Fibroblast of the aortic adventitia (primary cell): ENCODE data around the gene ATXN10. TPM values are rescaled to one million over a fixed set of nuclear protein-coding genes. Genes with fewer than 3 reads are reported as not detected.

Experiments
- DNase-seq: peaks from one replicate; pipeline ENCODE4 v3.0.0-alpha.2; 2010; ENCODE audit warnings: low read depth
- H3K4me3 ChIP-seq: 2 replicates; pipeline ENCODE4 v1.5.1; 2011; ENCODE audit warnings: low read depth, mild to moderate bottlenecking, control low read depth, low read length, moderate library complexity
- CTCF ChIP-seq: IDR thresholded peaks from 2 replicates; pipeline ENCODE4 v1.5.1; 2011; ENCODE audit warnings: mild to moderate bottlenecking, low read length, control low read depth, inconsistent platforms; ENCODE audit not compliant: insufficient read depth
- small RNA-seq: library from RNA; depleted of rRNA; stranded (forward); fragments of <200 nt; gene quantifications from one replicate; pipeline ENCODE3, GENCODE V24; 2012
- total RNA-seq: library from RNA; depleted of rRNA; stranded (reverse); fragments of >200 nt; gene quantifications from 2 replicates; pipeline ENCODE4 v1.2.3, GENCODE V29; 2012; ENCODE audit warnings: low replicate concordance

The ATXN10 gene
- total RNA-seq, 1 donor, result 130 TPM

GRCh38 chr22:45892681-45893461 is 221.2 kb downstream of the ATXN10 start:
- no peak overlapping the region for H3K4me3 ChIP-seq
- no peak for TF ChIP-seq CTCF
- DNase-seq, result no peak

GRCh38 chr22:45893516-45893915 is 221.9 kb downstream of the ATXN10 start:
- no peak overlapping the region for H3K4me3 ChIP-seq
- TF ChIP-seq CTCF, result no peak
- no peak for DNase-seq

Small RNA genes within 50 kb of the gene (small RNA-seq; reads per million reads assigned to genes)
- gene MIR4762 (not detected), gene RNU6-1161P (not detected)

Other genes with a start within 250 kb of the ATXN10 start
- 335 and 561 TPM in 2 replicates for gene FBLN1, start 169.0 kb upstream of the ATXN10 start, total RNA-seq